ENCODE results near the gene ADORA2B. TPM values are rescaled to one million over a fixed set of nuclear protein-coding genes. Genes with fewer than 3 reads are reported as not detected.
A peak's percentile ranks its signal among the peaks of the same experiment; 100 is the strongest.

The ADORA2B gene
- total RNA-seq, 4 donors from 2014 or later, result 0.40 to 2.0 (median 1.2) TPM; not detected in 1

DNA sequence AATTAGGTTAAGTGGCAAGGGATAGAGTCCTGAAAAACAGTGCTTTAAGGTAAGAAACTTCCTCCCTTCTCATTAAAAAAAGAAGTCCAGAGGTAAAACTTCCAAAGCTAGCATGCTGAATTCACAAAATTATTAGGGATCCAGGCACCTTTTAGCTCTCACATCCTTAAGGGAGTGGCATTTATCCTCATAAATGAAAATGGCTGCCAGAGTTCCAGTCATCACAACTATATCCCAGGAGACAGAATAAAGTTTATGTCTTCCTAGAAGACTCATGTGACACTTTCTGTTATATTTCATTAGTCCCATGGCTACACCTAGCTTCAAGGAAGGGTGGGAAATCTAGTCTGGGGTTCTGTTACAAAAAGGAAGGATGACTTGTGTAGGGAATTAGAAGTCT, 23.3 kb upstream of the ADORA2B start:
- no peak overlapping the region for H3K4me3 ChIP-seq
- no peaks in the 10 kb centered on the region for H3K9me3 ChIP-seq
- peaks cover 27% of the 10 kb centered on the region for H3K27me3 ChIP-seq
- TF ChIP-seq POLR2A (IDR thresholded peaks at IDR 0.05) (no peak), EP300 (IDR thresholded peaks at IDR 0.05) (no peak), POLR2AphosphoS5 (IDR thresholded peaks at IDR 0.05) (no peak)
- TF ChIP-seq, protein P1, sequence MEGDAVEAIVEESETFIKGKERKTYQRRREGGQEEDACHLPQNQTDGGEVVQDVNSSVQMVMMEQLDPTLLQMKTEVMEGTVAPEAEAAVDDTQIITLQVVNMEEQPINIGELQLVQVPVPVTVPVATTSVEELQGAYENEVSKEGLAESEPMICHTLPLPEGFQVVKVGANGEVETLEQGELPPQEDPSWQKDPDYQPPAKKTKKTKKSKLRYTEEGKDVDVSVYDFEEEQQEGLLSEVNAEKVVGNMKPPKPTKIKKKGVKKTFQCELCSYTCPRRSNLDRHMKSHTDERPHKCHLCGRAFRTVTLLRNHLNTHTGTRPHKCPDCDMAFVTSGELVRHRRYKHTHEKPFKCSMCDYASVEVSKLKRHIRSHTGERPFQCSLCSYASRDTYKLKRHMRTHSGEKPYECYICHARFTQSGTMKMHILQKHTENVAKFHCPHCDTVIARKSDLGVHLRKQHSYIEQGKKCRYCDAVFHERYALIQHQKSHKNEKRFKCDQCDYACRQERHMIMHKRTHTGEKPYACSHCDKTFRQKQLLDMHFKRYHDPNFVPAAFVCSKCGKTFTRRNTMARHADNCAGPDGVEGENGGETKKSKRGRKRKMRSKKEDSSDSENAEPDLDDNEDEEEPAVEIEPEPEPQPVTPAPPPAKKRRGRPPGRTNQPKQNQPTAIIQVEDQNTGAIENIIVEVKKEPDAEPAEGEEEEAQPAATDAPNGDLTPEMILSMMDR (IDR thresholded peaks at IDR 0.05), result no peak
- no peak for ATAC-seq
- H3K27ac ChIP-seq, result no peak overlapping the region
- peaks cover 0 to 9% (median 5%) of the 10 kb centered on the region in 3 donors for H3K4me1 ChIP-seq
- H3K36me3 ChIP-seq, result no peaks in the 10 kb centered on the region

DNA sequence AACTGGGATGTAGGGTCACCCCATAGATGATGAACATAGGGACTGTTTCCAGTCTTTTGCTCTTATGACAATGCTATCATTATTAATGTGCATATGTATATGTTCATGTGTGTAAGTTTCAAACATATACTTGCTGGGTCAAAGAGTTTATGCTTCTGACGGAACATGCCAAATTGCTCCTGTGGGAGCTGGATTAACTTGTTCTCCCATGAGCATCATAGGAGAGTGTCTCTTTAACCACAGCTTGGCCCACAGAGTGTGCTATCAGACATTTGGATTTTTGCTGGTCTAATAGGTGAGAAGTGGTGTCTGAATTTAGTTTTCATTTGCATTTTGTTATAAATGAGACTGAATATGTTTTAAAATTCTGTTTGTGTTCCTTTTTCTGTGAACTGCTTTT, 22.3 kb upstream of the ADORA2B start:
- Histone ChIP-seq H3K36me3 (no peaks in the 10 kb centered on the region), H3K27ac (no peak overlapping the region), H3K27me3 (peaks cover 20% of the 10 kb centered on the region), H3K4me1 (peaks cover 0 to 4% (median under 1%) of the 10 kb centered on the region in 3 donors), H3K4me3 (no peak overlapping the region), H3K9me3 (no peaks in the 10 kb centered on the region)
- no peak for ATAC-seq
- WGBS, 2 donors (ENCODE audit: low coverage in 1 of 2), result 30 to 60% methylated on average over 1 of the region's 1 CpG
- no peak for TF ChIP-seq EP300 (IDR thresholded peaks at IDR 0.05)
- TF ChIP-seq POLR2A (IDR thresholded peaks at IDR 0.05), result no peak
- no peak for TF ChIP-seq POLR2AphosphoS5 (IDR thresholded peaks at IDR 0.05)
- TF ChIP-seq, protein P1 (IDR thresholded peaks at IDR 0.05), result no peak

DNA sequence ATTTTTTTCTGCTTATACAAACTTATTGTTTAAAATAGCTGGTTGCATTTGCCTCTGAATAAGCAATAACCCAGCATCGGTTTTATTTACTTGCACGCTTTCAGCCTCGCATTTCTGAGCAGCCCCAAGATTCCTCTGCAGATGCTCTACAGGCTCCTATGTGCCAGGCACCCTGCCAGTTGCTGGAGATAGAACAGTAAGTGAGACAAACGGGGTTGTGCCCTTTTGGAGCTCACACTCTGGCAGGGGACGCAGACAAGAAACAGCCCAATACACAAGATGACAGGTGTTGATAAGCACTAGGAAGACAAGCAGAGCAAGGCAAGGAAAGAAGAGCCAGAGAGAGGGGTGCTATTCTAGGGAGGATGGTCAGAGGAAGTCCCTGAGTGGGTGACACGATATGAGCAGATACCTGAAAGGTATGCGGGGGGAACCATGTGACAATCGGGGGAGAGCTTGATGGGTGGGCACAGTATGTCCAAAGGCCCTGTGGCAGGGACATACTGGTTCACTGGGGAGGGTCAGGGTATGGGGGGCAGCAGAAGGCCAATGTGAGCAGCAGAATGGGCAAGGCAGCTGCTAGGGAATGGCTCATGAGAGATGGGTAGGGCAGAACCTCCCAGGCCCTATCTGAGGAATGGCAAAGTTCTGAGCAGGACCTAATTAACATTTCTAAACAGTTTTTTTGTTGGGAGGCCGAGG, 18.7 kb upstream of the ADORA2B start:
- no peak for ATAC-seq
- H3K27me3 ChIP-seq, result peaks cover 6% of the 10 kb centered on the region
- no peaks in the 10 kb centered on the region for H3K36me3 ChIP-seq
- 33 to 45% methylated on average over 5 to 8 of the region's 9 CpGs for WGBS, 2 donors (ENCODE audit: low coverage in 1 of 2)
- TF ChIP-seq POLR2AphosphoS5 (IDR thresholded peaks at IDR 0.05) (peak; percentile 37), EP300 (IDR thresholded peaks at IDR 0.05) (no peak), POLR2A (IDR thresholded peaks at IDR 0.05) (no peak)
- TF ChIP-seq, protein P1 (IDR thresholded peaks at IDR 0.05), result no peak
- no peaks in the 10 kb centered on the region for H3K4me1 ChIP-seq
- no peak overlapping the region for H3K4me3 ChIP-seq
- no peaks in the 10 kb centered on the region for H3K9me3 ChIP-seq
- no peak overlapping the region for H3K27ac ChIP-seq

DNA sequence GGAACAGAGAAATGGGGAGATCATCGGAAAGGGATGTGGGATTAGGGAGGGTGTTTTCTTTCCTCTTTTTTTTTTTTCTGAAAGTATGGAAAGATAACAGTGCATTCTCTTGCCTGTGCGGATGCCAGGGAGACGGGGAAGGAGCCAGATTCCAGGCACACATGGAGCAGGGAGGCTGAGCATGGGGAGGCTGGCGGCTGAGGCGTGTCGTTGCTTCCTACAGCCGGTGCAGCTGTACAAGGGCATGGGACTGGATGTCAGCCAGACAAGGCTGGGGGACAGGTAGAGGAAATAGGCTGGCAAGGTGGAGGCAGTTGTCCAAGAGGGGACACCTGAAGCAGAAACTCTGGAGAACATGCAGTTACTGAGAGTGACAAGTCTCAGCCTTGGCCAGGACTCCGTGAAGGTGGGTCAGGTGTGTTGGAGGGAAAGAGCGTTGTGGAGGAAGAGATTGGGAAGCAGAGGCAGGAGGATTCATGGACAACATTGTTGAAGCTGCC, 16.6 kb upstream of the ADORA2B start:
- Histone ChIP-seq H3K4me3 (no peak overlapping the region), H3K27me3 (peaks cover 6% of the 10 kb centered on the region), H3K36me3 (no peaks in the 10 kb centered on the region), H3K4me1 (no peaks in the 10 kb centered on the region), H3K27ac (no peak overlapping the region), H3K9me3 (no peaks in the 10 kb centered on the region)
- ATAC-seq, result no peak
- 46 to 91% methylated on average over 7 to 9 of the region's 9 CpGs for WGBS, 2 donors (ENCODE audit: low coverage in 1 of 2)
- TF ChIP-seq POLR2AphosphoS5 (IDR thresholded peaks at IDR 0.05) (no peak), EP300 (IDR thresholded peaks at IDR 0.05) (no peak), POLR2A (IDR thresholded peaks at IDR 0.05) (no peak)
- TF ChIP-seq, protein P1 (IDR thresholded peaks at IDR 0.05), result no peak

DNA sequence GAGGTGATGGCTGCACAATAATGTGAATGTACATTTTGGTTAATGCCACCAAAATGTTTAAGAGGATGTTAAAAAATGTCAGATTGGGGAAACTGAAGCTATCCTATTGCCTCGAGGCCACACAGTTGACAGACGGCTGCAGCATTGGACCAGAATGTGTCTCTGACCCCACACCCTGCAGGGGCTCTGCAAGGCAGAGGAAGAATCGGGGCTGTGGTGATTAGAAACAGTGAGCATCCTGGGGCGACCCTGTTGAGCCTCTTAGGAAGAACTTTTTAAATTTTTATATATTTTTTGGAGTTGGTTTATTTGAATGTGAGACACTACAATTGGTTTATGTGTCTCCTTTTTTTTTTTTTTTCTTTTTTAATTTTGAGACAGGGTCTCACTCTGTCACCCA, 15.0 kb upstream of the ADORA2B start:
- WGBS, 2 donors (ENCODE audit: low coverage in 1 of 2), result 72 to 89% methylated on average over 2 to 4 of the region's 4 CpGs

More for the DNA sequence above, 15.0 kb upstream of the ADORA2B start:
- Histone ChIP-seq H3K9me3 (no peaks in the 10 kb centered on the region), H3K27me3 (peaks cover 6% of the 10 kb centered on the region), H3K36me3 (no peaks in the 10 kb centered on the region), H3K4me1 (no peaks in the 10 kb centered on the region), H3K4me3 (no peak overlapping the region), H3K27ac (no peak overlapping the region)
- no peak for ATAC-seq
- TF ChIP-seq, protein P1 (IDR thresholded peaks at IDR 0.05), result no peak
